Renal cortical epithelial cell (primary cell): ENCODE measurements around the gene NSF. TPM values are rescaled to one million over a fixed set of nuclear protein-coding genes. Genes with fewer than 3 reads are reported as not detected.
"Not testable (repeated sequence)": the region's sequence is repeated elsewhere in the genome, so short reads cannot be mapped to it uniquely, and the experiment has no call there.

Experiments used
- DNase-seq: peaks from one replicate; pipeline ENCODE4 v3.0.0-alpha.2; 2011; ENCODE audit warnings: low read depth
- total RNA-seq: library from RNA; depleted of rRNA; stranded (reverse); fragments of >200 nt; gene quantifications from 2 replicates; pipeline ENCODE4 v1.2.3, GENCODE V29; 2014

The NSF gene
- total RNA-seq, 1 donor from 2014 or later, result 47.2 TPM

GRCh38 chr17:46774108-46774737, 183.8 kb downstream of the NSF start:
- DNase-seq, result no peak

GRCh38 chr17:46776298-46777005, 186.0 kb downstream of the NSF start:
- DNase-seq, result no peak

GRCh38 chr17:46777943-46778915, 187.8 kb downstream of the NSF start:
- DNase-seq, result no peak

- no peak for DNase-seq
These were observed 189.5 kb downstream of the NSF start for GRCh38 chr17:46780003-46780373.

GRCh38 chr17:46782250-46782953, 191.9 kb downstream of the NSF start:
- DNase-seq, result peak; percentile 32

- no peak for DNase-seq
These were observed 192.6 kb downstream of the NSF start for GRCh38 chr17:46783031-46783593.

- DNase-seq, result no peak
These were observed 195.2 kb downstream of the NSF start for GRCh38 chr17:46785696-46786095.

GRCh38 chr17:46787478-46787877, 197.0 kb downstream of the NSF start:
- DNase-seq, result no peak

- DNase-seq, result no peak
These were observed 197.8 kb downstream of the NSF start for GRCh38 chr17:46788300-46788699.

GRCh38 chr17:46788796-46789195, 198.3 kb downstream of the NSF start:
- no peak for DNase-seq

- DNase-seq, result no peak
These were observed 199.1 kb downstream of the NSF start for GRCh38 chr17:46789610-46790009.

GRCh38 chr17:46790216-46790615, 199.7 kb downstream of the NSF start:
- DNase-seq, result no peak

- no peak for DNase-seq
These were observed 201.1 kb downstream of the NSF start for GRCh38 chr17:46791531-46791930.

GRCh38 chr17:46792071-46792470, 201.6 kb downstream of the NSF start:
- DNase-seq, result no peak

- not testable (repeated sequence) for DNase-seq
These were observed 202.6 kb downstream of the NSF start for GRCh38 chr17:46793023-46793422.

- DNase-seq, result no peak
These were observed 203.1 kb downstream of the NSF start for GRCh38 chr17:46793541-46793940.

GRCh38 chr17:46794318-46794717, 203.8 kb downstream of the NSF start:
- no peak for DNase-seq

GRCh38 chr17:46795379-46795952, 205.0 kb downstream of the NSF start:
- no peak for DNase-seq

GRCh38 chr17:46796084-46796483, 205.6 kb downstream of the NSF start:
- DNase-seq, result no peak

- no peak for DNase-seq
These were observed 206.1 kb downstream of the NSF start for GRCh38 chr17:46796524-46796923.

- DNase-seq, result no peak
These were observed 206.6 kb downstream of the NSF start for GRCh38 chr17:46796956-46797530.
